ENCODE measurements around the gene CDH13. TPM values are rescaled to one million over a fixed set of nuclear protein-coding genes. Genes with fewer than 3 reads are reported as not detected.

Gene CDH13
- total and polyA plus RNA-seq, 10 of the 15 experiments (the other 5 are each of a cell fraction or from before 2014, with no cell fraction given) = under 0.01 to 0.05 TPM; not detected in 8

DNA sequence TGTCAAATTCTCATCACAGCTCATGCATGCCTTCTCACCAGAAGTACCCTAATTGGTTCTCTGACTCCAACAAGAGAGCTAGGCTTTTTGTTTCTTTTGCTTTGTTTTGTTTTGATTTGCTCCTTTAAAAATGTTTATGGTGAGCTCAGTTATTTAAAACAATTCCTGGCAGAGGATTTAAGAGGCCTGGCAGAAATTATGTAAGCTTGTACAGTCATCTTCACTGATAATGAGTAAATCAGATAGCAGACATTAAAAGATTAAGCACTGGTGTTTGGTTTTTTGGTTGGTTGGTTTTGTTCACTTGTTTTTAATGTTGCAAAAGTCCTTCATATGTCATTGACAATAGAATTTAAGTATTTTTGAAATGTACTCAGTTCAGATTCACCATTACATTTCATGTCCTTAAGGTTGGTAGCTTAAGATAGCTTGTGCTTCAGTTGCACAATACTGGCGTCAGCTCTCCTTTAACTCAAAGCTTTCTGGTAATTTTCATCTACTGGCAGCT, 378.9 kb downstream of the CDH13 start:
- Histone ChIP-seq H3K4me2 (ENCODE audit: control insufficient read depth, insufficient read depth) (no peak overlapping the region), H3K36me3 (ENCODE audit: control insufficient read depth in 2 of 2, insufficient read depth in 2 of 2, low read length in 1 of 2) (no peaks in the 10 kb centered on the region), H3K27me3 (replicated peaks in 1 of 2; ENCODE audit: control insufficient read depth in 2 of 2, insufficient read depth in 2 of 2, low read length in 1 of 2) (no peaks in the 10 kb centered on the region), H3K4me1 (ENCODE audit: control insufficient read depth, insufficient read depth, low read length) (no peaks in the 10 kb centered on the region), H3K27ac (ENCODE audit: control insufficient read depth, insufficient read depth) (no peak overlapping the region), H3K4me3 (no peak overlapping the region), H4K20me1 (ENCODE audit: control insufficient read depth, insufficient read depth) (no peaks in the 10 kb centered on the region), H3K9me3 (replicated peaks; ENCODE audit: control insufficient read depth, insufficient read depth, low read length) (no peaks in the 10 kb centered on the region), H2AFZ (ENCODE audit: control insufficient read depth, low read depth, low read length) (no peak overlapping the region), H3K79me2 (ENCODE audit: control insufficient read depth, insufficient read depth, low read length) (no peaks in the 10 kb centered on the region), H3K9ac (ENCODE audit: control insufficient read depth, insufficient read depth, low read length) (no peak overlapping the region)
- CTCF ChIA-PET = interaction anchor here (0.6 kb wide), 1 partner anchor 1762 kb away, joined by 3 read pairs; no protein-coding TSS in a partner anchor
- intact Hi-C loops (cut with micrococcal nuclease; ENCODE audit: unreplicated experiment) (no loop called here), in situ Hi-C loops (cut with MboI) (no loop called here)
- ATAC-seq = no peak
- TF ChIP-seq ZNF274 (IDR thresholded peaks at IDR 0.05; ENCODE audit: insufficient read depth, insufficient read length) (no peak), STAT1 (conservative IDR thresholded peaks at IDR 0.05) (no peak), POU2F2 (IDR thresholded peaks at IDR 0.05; ENCODE audit: borderline replicate concordance, low read depth, low read length) (no peak), RCOR1 (conservative IDR thresholded peaks at IDR 0.05; ENCODE audit: low read depth, low read length) (no peak), RAD21 (IDR thresholded peaks at IDR 0.05; ENCODE audit: insufficient read depth, low read depth, low read length) (no peak), ZNF217 (IDR thresholded peaks at IDR 0.05) (no peak)
- TF ChIP-seq, protein P1, sequence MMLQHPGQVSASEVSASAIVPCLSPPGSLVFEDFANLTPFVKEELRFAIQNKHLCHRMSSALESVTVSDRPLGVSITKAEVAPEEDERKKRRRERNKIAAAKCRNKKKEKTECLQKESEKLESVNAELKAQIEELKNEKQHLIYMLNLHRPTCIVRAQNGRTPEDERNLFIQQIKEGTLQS (IDR thresholded peaks at IDR 0.05; ENCODE audit: borderline replicate concordance, extremely low read depth, low read depth, low read length) = no peak
- SMC1A ChIA-PET (ENCODE audit: uncharacterized antibody, unreplicated experiment) = interaction anchor here (0.6 kb wide), 1 partner anchor 10 kb away, joined by 3 read pairs; no protein-coding TSS in a partner anchor
- BruUV-seq (replicated peaks) = no TSS peak
- RAD21 ChIA-PET (ENCODE audit: unreplicated experiment) = no interaction called here
- 36% methylated on average over 1 of the region's 1 CpG for WGBS (ENCODE audit: insufficient coverage, insufficient replicate concordance, low lambda C conversion rate, missing lambda C conversion rate)
- POLR2A ChIA-PET = no interaction called here
- FAIRE-seq = no peak
- DNase-seq (ENCODE audit: low read depth, low spot score) = no peak
